Left ventricle myocardium inferior (tissue), 1 donor: ENCODE measurements around the gene RAB11FIP4. TPM values are rescaled to one million over a fixed set of nuclear protein-coding genes. Genes with fewer than 3 reads are reported as not detected.

Source experiments
- DNase-seq: peaks from one replicate; pipeline ENCODE4 v3.0.0-alpha.2; 2020
- H3K27ac ChIP-seq: fragments of 200-600 bp; replicated peaks from 2 replicates; pipeline ENCODE4 v1.8.0; 2021
- H3K27me3 ChIP-seq: fragments of 200-600 bp; 2 replicates; pipeline ENCODE4 v1.8.0; 2021; ENCODE audit warnings: low read depth
- H3K36me3 ChIP-seq: fragments of 200-600 bp; 2 replicates; pipeline ENCODE4 v1.8.0; 2021
- H3K4me1 ChIP-seq: fragments of 200-600 bp; 2 replicates; pipeline ENCODE4 v1.8.0; 2021
- H3K4me3 ChIP-seq: fragments of 200-600 bp; 2 replicates; pipeline ENCODE4 v1.8.0; 2021; ENCODE audit warnings: mild to moderate bottlenecking, moderate library complexity
- H3K9me3 ChIP-seq: fragments of 200-600 bp; replicated peaks from 2 replicates; pipeline ENCODE4 v1.8.0; 2021
- CTCF ChIP-seq: fragments of 200-600 bp; IDR thresholded peaks from 2 replicates; pipeline ENCODE4 v1.8.0; 2021; ENCODE audit warnings: antibody characterized with exemption, mild to moderate bottlenecking, borderline replicate concordance
- intact Hi-C: fragments of 100-400 bp; cut with micrococcal nuclease; formaldehyde crosslinking; loops from one replicate; pipeline ENCODE4 v1.11.0; 2022
- total RNA-seq: library from RNA; stranded (reverse); fragmentation: NEBNext Ultra II Directional; extraction: Animal tissue kit (Norgen Biotek cat#: 25700); gene quantifications from one replicate; pipeline ENCODE4 v1.2.1, GENCODE V29; 2021
- donor health status: DM: no; HTN: yes; CAD: no; lungs with severe emphysema.

RAB11FIP4 gene
- total RNA-seq, 1 donor from 2014 or later, result 8.3 TPM

- Histone ChIP-seq H3K9me3 (no peaks in the 10 kb centered on the region), H3K36me3 (no peaks in the 10 kb centered on the region), H3K4me1 (peaks cover 18% of the 10 kb centered on the region), H3K27me3 (peaks cover 13% of the 10 kb centered on the region), H3K4me3 (no peak overlapping the region), H3K27ac (no peak overlapping the region)
- DNase-seq, result no peak
- no peak for TF ChIP-seq CTCF
- intact Hi-C loops, result no loop called here
These were observed 86.1 kb downstream of the RAB11FIP4 start for GRCh38 chr17:31477417-31478055.

- intact Hi-C loops, result no loop called here
- Histone ChIP-seq H3K36me3 (no peaks in the 10 kb centered on the region), H3K4me1 (peaks cover 18% of the 10 kb centered on the region), H3K27ac (no peak overlapping the region), H3K9me3 (no peaks in the 10 kb centered on the region), H3K27me3 (peaks cover 13% of the 10 kb centered on the region), H3K4me3 (no peak overlapping the region)
- TF ChIP-seq CTCF, result no peak
- DNase-seq, result no peak
These were observed 87.6 kb downstream of the RAB11FIP4 start for GRCh38 chr17:31479062-31479408.

GRCh38 chr17:31479524-31479923, 88.0 kb downstream of the RAB11FIP4 start:
- intact Hi-C loops, result no loop called here
- TF ChIP-seq CTCF, result no peak

GRCh38 chr17:31480067-31480466, 88.6 kb downstream of the RAB11FIP4 start:
- peaks cover 18% of the 10 kb centered on the region for H3K4me1 ChIP-seq
- H3K27ac ChIP-seq, result no peak overlapping the region
- intact Hi-C loops, result no loop called here
- no peak for TF ChIP-seq CTCF
- H3K36me3 ChIP-seq, result no peaks in the 10 kb centered on the region
- no peak for DNase-seq
- no peaks in the 10 kb centered on the region for H3K9me3 ChIP-seq
- H3K4me3 ChIP-seq, result no peak overlapping the region
- H3K27me3 ChIP-seq, result peaks cover 13% of the 10 kb centered on the region

More at GRCh38 chr17:31479524-31479923, 88.0 kb downstream of the RAB11FIP4 start:
- Histone ChIP-seq H3K36me3 (no peaks in the 10 kb centered on the region), H3K27me3 (peaks cover 13% of the 10 kb centered on the region), H3K4me1 (peaks cover 18% of the 10 kb centered on the region), H3K4me3 (no peak overlapping the region), H3K27ac (no peak overlapping the region), H3K9me3 (no peaks in the 10 kb centered on the region)
- no peak for DNase-seq

- Histone ChIP-seq H3K4me3 (no peak overlapping the region), H3K27me3 (peaks cover 22% of the 10 kb centered on the region), H3K4me1 (peaks cover 18% of the 10 kb centered on the region), H3K9me3 (no peaks in the 10 kb centered on the region), H3K36me3 (no peaks in the 10 kb centered on the region), H3K27ac (no peak overlapping the region)
- TF ChIP-seq CTCF, result no peak
- no peak for DNase-seq
- intact Hi-C loops, result no loop called here
These were observed 89.7 kb downstream of the RAB11FIP4 start for GRCh38 chr17:31480904-31481782.
